ENCODE measurements around the gene UGGT1.

UGGT1 gene

GRCh38 chr2:128237911-128238697 is 147.1 kb downstream of the UGGT1 start:
- no peak overlapping the region for H3K4me3 ChIP-seq (ENCODE audit: low read depth, low read length)
- no peak for TF ChIP-seq CTCF (IDR thresholded peaks at IDR 0.05; ENCODE audit: borderline replicate concordance, insufficient read depth, low read depth, low read length)

GRCh38 chr2:128241896-128242295 is 150.9 kb downstream of the UGGT1 start:
- TF ChIP-seq CTCF (IDR thresholded peaks at IDR 0.05; ENCODE audit: borderline replicate concordance, insufficient read depth, low read depth, low read length) = no peak
- H3K4me3 ChIP-seq (ENCODE audit: low read depth, low read length) = no peak overlapping the region

Data from GM12875 (cell line).